ENCODE results near the gene PIGS. TPM values are rescaled to one million over a fixed set of nuclear protein-coding genes. Genes with fewer than 3 reads are reported as not detected.

Gene PIGS
- total RNA-seq, 3 donors from 2014 or later, result 35.4 to 63.5 (median 53.3) TPM

DNA sequence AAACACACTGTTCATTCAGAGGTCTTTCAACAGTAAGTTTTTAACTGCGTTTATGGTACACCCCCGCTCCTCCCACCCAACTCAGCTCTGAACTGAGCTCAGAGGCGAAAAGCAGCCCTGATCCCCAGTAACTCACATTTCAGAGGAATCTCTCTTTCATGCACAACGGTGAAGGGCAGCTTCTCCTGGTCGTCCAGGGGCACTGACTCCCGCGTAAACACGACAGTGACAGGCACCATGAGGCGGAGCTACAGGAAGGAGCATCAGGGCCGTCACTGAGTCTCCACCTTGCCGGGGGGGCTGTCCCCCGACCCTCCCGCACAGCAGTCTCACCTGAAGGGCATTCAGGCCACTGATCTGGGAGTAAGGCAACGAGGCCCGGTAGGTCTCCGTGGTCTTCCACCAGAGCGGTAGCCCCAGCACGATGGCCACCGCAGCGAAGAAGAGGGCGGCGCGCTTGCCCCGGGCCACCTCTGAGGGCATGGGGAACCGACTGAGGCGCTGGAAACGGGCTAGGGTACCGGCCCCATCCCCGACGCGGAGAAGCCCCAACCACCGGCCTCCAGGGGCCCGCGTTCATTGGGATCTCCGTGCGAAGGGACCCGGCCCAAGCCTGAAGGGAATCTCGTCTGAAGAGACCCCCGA, 486 bp downstream of the PIGS start:
- Histone ChIP-seq H3K27ac (peak overlapping the region; percentile 90 to 91), H3K36me3 (no peaks in the 10 kb centered on the region), H3K27me3 (no peaks in the 10 kb centered on the region), H3K4me3 (peak overlapping the region; percentile 77 to 99 (median 94)), H3K4me1 (no peaks in the 10 kb centered on the region), H3K9me3 (no peaks in the 10 kb centered on the region)
- TF ChIP-seq POLR2A (IDR thresholded peaks at IDR 0.05), result no peak
- TF ChIP-seq POLR2AphosphoS5 (IDR thresholded peaks at IDR 0.05), result no peak
- TF ChIP-seq, protein P1, sequence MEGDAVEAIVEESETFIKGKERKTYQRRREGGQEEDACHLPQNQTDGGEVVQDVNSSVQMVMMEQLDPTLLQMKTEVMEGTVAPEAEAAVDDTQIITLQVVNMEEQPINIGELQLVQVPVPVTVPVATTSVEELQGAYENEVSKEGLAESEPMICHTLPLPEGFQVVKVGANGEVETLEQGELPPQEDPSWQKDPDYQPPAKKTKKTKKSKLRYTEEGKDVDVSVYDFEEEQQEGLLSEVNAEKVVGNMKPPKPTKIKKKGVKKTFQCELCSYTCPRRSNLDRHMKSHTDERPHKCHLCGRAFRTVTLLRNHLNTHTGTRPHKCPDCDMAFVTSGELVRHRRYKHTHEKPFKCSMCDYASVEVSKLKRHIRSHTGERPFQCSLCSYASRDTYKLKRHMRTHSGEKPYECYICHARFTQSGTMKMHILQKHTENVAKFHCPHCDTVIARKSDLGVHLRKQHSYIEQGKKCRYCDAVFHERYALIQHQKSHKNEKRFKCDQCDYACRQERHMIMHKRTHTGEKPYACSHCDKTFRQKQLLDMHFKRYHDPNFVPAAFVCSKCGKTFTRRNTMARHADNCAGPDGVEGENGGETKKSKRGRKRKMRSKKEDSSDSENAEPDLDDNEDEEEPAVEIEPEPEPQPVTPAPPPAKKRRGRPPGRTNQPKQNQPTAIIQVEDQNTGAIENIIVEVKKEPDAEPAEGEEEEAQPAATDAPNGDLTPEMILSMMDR (IDR thresholded peaks at IDR 0.05), result no peak
- peak in 1 of 2 donors; percentile 33 for DNase-seq (ENCODE audit: low spot score in 2 of 2)
- intact Hi-C loops (cut with DNase I; ENCODE audit: low total_unique reads), result no loop called here

- H3K36me3 ChIP-seq, result no peaks in the 10 kb centered on the region
- H3K27me3 ChIP-seq, result no peaks in the 10 kb centered on the region
- no peak overlapping the region for H3K27ac ChIP-seq
- intact Hi-C loops (cut with DNase I; ENCODE audit: low total_unique reads), result no loop called here
- no peaks in the 10 kb centered on the region for H3K4me1 ChIP-seq
- no peaks in the 10 kb centered on the region for H3K9me3 ChIP-seq
- no peak for DNase-seq (ENCODE audit: low spot score in 2 of 2)
- H3K4me3 ChIP-seq, result no peak overlapping the region
- TF ChIP-seq POLR2AphosphoS5 (IDR thresholded peaks at IDR 0.05), result no peak
- TF ChIP-seq, protein P1 (IDR thresholded peaks at IDR 0.05), result no peak
- TF ChIP-seq POLR2A (IDR thresholded peaks at IDR 0.05), result no peak
Observed at GRCh38 chr17:28569446-28569845, 1.9 kb downstream of the PIGS start.

- H3K9me3 ChIP-seq, result no peaks in the 10 kb centered on the region
- H3K27ac ChIP-seq, result no peak overlapping the region
- no peak for DNase-seq (ENCODE audit: low spot score in 2 of 2)
- H3K27me3 ChIP-seq, result no peaks in the 10 kb centered on the region
- TF ChIP-seq POLR2AphosphoS5 (IDR thresholded peaks at IDR 0.05), result no peak
- TF ChIP-seq, protein P1 (IDR thresholded peaks at IDR 0.05), result no peak
- TF ChIP-seq POLR2A (IDR thresholded peaks at IDR 0.05), result no peak
- H3K36me3 ChIP-seq, result no peaks in the 10 kb centered on the region
- H3K4me1 ChIP-seq, result no peaks in the 10 kb centered on the region
- no peak overlapping the region for H3K4me3 ChIP-seq
- intact Hi-C loops (cut with DNase I; ENCODE audit: low total_unique reads), result no loop called here
Observed at GRCh38 chr17:28567604-28568003, 3.7 kb downstream of the PIGS start.

DNA sequence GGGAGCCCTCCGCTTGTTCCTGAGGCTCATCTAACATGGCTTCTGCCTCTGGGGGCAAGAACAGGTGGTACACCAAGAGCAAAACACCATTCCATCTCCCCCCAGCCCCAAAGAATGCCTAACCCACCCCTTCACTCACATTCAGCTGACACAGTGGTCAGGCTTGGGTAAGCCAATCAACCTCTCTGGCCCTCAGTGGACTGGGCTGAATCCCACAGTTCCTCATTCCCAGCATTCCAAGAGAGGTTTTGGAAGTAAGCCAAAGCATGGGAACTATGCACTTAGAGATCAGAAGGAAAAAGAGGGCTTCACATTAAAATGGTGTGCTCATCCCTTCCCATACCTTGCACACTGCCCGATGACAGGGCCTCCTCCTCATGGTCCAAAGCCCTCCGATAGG, 7.8 kb downstream of the PIGS start:
- DNase-seq (ENCODE audit: low spot score in 2 of 2), result no peak
- intact Hi-C loops (cut with DNase I; ENCODE audit: low total_unique reads), result loop anchor here (2.0 kb wide), 1 partner anchor 65 kb away; no protein-coding TSS in a partner anchor
- Histone ChIP-seq H3K27me3 (no peaks in the 10 kb centered on the region), H3K4me3 (no peak overlapping the region), H3K4me1 (no peaks in the 10 kb centered on the region), H3K36me3 (no peaks in the 10 kb centered on the region), H3K9me3 (no peaks in the 10 kb centered on the region), H3K27ac (no peak overlapping the region)
- no peak for TF ChIP-seq POLR2AphosphoS5 (IDR thresholded peaks at IDR 0.05)
- TF ChIP-seq, protein P1 (IDR thresholded peaks at IDR 0.05), result no peak
- no peak for TF ChIP-seq POLR2A (IDR thresholded peaks at IDR 0.05)

DNA sequence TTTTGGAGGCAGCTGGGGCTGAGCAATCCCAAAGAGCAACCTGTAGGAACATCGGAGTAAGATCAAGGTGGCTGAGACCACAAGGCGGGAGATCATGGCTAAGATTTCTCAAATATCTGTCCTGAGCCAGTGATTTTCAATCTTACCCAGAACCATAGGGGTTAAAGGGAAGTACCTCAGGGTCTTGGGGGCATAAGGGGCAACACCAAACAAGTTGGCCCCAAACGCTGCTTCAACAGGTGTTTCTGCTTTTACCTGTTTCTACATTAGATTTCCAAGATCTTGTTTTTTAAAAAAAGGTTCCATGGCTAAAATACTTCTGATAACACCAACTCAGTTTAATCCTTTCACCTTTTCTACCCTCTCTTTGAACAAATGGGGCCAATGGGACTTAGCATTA, 16.3 kb downstream of the PIGS start:
- H3K4me1 ChIP-seq, result peaks cover 0 to 10% of the 10 kb centered on the region in 2 donors
- no peak for DNase-seq (ENCODE audit: low spot score in 2 of 2)
- TF ChIP-seq, protein P1 (IDR thresholded peaks at IDR 0.05), result no peak
- no peak for TF ChIP-seq POLR2AphosphoS5 (IDR thresholded peaks at IDR 0.05)
- TF ChIP-seq POLR2A (IDR thresholded peaks at IDR 0.05), result no peak
- no peak overlapping the region for H3K4me3 ChIP-seq
- H3K27ac ChIP-seq, result no peak overlapping the region
- no peaks in the 10 kb centered on the region for H3K9me3 ChIP-seq
- H3K27me3 ChIP-seq, result no peaks in the 10 kb centered on the region
- intact Hi-C loops (cut with DNase I; ENCODE audit: low total_unique reads), result no loop called here
- H3K36me3 ChIP-seq, result peaks cover 10% of the 10 kb centered on the region

Data from breast epithelium (tissue), 4 donors.